HFF-Myc (cell line): ENCODE data around the gene MYO1A.
"Not testable (repeated sequence)": the region's sequence is repeated elsewhere in the genome, so short reads cannot be mapped to it uniquely, and the experiment has no call there.

Experiments
- DNase-seq: peaks from one replicate; pipeline ENCODE4 v3.0.0-alpha.2; 2011; ENCODE audit warnings: low read depth; ENCODE audit errors: extremely low read depth
- H3K4me3 ChIP-seq: replicated peaks from 2 replicates; pipeline ENCODE4 v1.5.1; 2011; ENCODE audit warnings: low read depth, mild to moderate bottlenecking, control low read depth, low read length
- TF ChIP-seq, protein P1 (sequence below): IDR thresholded peaks from 2 replicates; pipeline ENCODE4 v1.5.1; 2012; ENCODE audit warnings: mild to moderate bottlenecking, low read depth, low read length, control low read depth; ENCODE audit errors: missing control alignments

The MYO1A gene

GRCh38 chr12:57087010-57087690 is 37.2 kb upstream of the MYO1A start:
- no peak for DNase-seq
- TF ChIP-seq, protein P1, sequence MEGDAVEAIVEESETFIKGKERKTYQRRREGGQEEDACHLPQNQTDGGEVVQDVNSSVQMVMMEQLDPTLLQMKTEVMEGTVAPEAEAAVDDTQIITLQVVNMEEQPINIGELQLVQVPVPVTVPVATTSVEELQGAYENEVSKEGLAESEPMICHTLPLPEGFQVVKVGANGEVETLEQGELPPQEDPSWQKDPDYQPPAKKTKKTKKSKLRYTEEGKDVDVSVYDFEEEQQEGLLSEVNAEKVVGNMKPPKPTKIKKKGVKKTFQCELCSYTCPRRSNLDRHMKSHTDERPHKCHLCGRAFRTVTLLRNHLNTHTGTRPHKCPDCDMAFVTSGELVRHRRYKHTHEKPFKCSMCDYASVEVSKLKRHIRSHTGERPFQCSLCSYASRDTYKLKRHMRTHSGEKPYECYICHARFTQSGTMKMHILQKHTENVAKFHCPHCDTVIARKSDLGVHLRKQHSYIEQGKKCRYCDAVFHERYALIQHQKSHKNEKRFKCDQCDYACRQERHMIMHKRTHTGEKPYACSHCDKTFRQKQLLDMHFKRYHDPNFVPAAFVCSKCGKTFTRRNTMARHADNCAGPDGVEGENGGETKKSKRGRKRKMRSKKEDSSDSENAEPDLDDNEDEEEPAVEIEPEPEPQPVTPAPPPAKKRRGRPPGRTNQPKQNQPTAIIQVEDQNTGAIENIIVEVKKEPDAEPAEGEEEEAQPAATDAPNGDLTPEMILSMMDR, result no peak

DNA sequence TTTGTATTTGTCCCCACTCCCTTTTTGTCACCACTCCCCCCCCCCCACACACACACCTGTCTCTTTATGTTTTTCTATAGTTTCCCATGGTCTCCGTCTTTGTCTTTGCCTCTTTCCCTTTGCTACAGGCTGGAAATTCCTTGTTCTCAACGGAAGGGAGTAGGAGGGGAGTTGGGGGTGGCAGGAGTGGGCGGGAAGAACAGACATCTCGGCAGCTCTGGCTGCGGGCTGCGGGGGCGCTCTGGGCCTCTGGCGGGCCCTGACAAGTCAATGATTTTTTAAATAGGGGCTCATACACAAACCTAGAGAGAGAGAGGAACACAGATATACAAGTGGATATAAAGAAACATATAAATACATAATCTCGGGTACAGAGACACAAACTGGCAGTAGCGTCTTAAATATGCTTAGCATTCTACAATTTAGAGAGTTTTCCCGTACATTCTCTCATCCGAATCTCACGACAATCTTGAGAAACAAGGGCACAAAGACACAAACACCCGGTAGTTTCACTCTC is 36.6 kb upstream of the MYO1A start:
- TF ChIP-seq, protein P1, result peak; percentile 22
- no peak for DNase-seq
- peak overlapping the region; percentile 73 for H3K4me3 ChIP-seq

More at GRCh38 chr12:57087010-57087690, 37.2 kb upstream of the MYO1A start:
- peak overlapping the region; percentile 73 for H3K4me3 ChIP-seq

DNA sequence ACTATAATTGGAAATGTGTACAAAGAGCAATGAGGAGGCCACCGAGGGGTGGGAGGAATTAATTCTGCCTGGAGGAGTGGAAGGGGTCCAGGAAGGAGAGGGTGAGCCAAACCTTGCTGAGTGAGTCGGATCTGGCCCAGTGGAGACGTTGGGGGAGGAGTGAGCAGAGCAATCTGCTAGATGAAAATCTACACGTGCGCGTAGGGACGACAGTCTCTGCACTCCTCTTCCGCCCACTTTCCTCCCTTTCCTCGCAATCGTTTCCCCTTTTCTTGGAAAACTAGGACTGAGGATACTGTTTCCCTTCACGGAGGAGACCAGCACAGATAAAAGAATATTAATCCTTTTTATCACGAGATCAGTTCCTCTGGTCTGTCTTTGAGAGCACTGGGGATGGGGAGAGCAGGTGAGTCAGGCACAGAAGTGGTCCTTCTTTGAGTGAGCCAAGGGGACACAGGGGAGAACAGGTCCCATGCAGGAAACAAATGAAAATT is 36.1 kb upstream of the MYO1A start:
- H3K4me3 ChIP-seq, result peak overlapping the region; percentile 73
- TF ChIP-seq, protein P1, result no peak
- peak; percentile 67 for DNase-seq

- TF ChIP-seq, protein P1, result no peak
- no peak overlapping the region for H3K4me3 ChIP-seq
- no peak for DNase-seq
These were observed 30.9 kb upstream of the MYO1A start for GRCh38 chr12:57080855-57081254.

DNA sequence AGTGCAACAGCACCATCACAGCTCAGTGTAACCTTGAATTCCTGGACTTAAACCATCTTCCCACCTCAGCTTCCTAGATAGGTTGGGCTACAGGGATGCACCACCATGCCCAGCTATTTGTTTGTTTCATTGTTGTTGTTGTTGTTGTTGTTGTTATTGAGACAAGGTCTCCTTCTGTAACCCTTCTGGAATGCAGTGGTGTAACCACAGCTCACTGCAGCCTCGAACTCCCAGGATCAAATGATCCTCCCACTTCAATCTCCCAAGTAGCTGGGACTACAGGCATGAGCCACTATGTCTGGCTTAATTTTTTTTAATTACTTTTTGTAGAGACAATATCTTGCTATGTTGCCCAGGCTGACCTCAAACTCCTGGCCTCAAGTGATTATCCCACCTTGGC is 29.9 kb upstream of the MYO1A start:
- TF ChIP-seq, protein P1, result no peak

GRCh38 chr12:57078519-57079404 is 28.8 kb upstream of the MYO1A start, which contains the start of gene NEMP1:
Gene NEMP1 (minus strand): TSS chr12:57078791. CDS start chr12:57078745, 46 bp downstream.
- peak; percentile 100 for DNase-seq
- TF ChIP-seq, protein P1, result no peak
- peak within 1 kb of the TSS; percentile 86 for H3K4me3 ChIP-seq

More for the DNA sequence above, 29.9 kb upstream of the MYO1A start:
- H3K4me3 ChIP-seq, result no peak overlapping the region
- no peak for DNase-seq

- H3K4me3 ChIP-seq, DNase-seq: not testable (repeated sequence)
These were observed 23.9 kb upstream of the MYO1A start for GRCh38 chr12:57073566-57074450.
